ENCODE results near the gene TSPEAR.

The TSPEAR gene

DNA sequence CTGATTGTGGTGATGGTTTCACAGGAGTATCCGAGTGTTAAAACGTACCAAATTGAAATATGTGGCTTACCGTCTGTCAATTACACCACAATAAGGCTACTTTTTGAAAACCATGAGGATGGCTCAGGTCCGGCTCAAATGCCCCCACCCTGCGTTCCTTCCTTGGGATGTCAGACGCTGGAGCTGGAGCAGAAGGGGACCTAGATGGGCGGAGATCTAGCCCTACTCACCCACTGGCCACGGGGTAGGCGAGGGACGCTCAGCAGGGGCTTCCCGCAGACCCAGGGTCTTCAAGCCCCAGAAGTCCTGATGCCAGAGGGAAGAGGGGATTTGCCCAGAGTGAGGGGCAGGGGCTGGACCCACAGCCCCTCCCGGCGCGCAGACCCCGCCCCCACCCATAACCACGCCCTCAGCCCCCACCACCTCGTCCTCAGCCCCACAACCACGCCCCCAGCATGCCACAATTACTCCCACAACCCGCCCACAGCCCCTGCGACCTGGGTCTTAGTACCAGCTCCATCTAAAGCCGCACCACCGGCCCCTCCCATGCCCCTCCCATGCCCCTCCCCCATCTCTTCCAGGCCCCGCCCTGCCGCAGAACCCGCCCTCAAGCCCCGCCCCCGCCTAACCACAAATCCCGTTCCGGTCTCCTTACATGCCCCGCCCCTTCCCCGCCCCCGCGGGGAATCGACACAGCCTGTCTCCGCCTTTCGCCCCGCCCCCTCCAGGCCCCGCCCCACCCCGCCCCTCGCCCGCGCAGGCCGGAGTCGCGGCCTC is 256.4 kb downstream of the TSPEAR start, which contains the start of gene LRRC3:
Gene LRRC3, plus strand, starts transcription at position 764 of the 777 bp plus-strand sequence. CDS start 1,135 bp downstream, outside the sequence.
- Histone ChIP-seq H3K79me2 (ENCODE audit: control insufficient read depth, low read length) (no peaks in the 10 kb centered on the region), H4K20me1 (ENCODE audit: control insufficient read depth, insufficient read depth, low read depth, low read length) (no peaks in the 10 kb centered on the region), H3K4me3 (ENCODE audit: low read length) (no peak within 1 kb of the TSS), H3K9me3 (ENCODE audit: control insufficient read depth, insufficient read depth, low read length) (peaks cover 4% of the 10 kb centered on the region; the same call in 1 of the 2 replicates), H3K9me2 (replicated peaks; ENCODE audit: control insufficient read depth, low read length) (no peaks in the 10 kb centered on the region), H3K4me2 (ENCODE audit: low read length) (no peak within 1 kb of the TSS), H3K27ac (ENCODE audit: low read depth, low read length) (no peak within 1 kb of the TSS), H3K27me3 (ENCODE audit: control insufficient read depth, low read length) (no peaks in the 10 kb centered on the region), H3F3A (ENCODE audit: control insufficient read depth, insufficient read depth) (no peaks in the 10 kb centered on the region), H3K4me1 (ENCODE audit: control insufficient read depth, low read length) (no peaks in the 10 kb centered on the region), H3K36me3 (ENCODE audit: control insufficient read depth, low read length) (no peaks in the 10 kb centered on the region)
- TF ChIP-seq EZH2phosphoT487 (IDR thresholded peaks at IDR 0.05; ENCODE audit: borderline replicate concordance, low read length) = no peak
- TF ChIP-seq, protein P1, sequence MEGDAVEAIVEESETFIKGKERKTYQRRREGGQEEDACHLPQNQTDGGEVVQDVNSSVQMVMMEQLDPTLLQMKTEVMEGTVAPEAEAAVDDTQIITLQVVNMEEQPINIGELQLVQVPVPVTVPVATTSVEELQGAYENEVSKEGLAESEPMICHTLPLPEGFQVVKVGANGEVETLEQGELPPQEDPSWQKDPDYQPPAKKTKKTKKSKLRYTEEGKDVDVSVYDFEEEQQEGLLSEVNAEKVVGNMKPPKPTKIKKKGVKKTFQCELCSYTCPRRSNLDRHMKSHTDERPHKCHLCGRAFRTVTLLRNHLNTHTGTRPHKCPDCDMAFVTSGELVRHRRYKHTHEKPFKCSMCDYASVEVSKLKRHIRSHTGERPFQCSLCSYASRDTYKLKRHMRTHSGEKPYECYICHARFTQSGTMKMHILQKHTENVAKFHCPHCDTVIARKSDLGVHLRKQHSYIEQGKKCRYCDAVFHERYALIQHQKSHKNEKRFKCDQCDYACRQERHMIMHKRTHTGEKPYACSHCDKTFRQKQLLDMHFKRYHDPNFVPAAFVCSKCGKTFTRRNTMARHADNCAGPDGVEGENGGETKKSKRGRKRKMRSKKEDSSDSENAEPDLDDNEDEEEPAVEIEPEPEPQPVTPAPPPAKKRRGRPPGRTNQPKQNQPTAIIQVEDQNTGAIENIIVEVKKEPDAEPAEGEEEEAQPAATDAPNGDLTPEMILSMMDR (IDR thresholded peaks at IDR 0.05; ENCODE audit: low read depth, low read length, poor library complexity, severe bottlenecking) = no peak

DNA sequence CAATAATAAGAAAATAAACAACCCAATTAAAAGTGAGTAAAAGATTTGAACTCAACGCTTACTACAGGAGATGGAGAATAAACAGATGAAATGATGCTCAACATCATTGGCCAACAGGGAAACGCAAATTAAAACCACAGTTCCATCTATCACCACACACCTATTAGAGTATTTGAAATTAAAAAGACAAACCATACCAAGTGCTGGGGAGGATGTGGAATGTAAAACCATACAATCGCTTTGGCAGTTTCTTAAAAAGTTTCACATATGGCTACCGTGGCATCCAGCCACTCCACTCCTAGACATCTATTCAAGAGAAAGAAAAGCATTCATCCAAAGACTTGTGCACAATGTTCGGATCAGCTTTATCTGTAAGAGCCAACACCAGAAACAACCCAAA is 257.3 kb downstream of the TSPEAR start:
- Histone ChIP-seq H3K4me3 (ENCODE audit: low read length) (no peak overlapping the region), H3K79me2 (ENCODE audit: control insufficient read depth, low read length) (no peaks in the 10 kb centered on the region), H3K4me1 (ENCODE audit: control insufficient read depth, low read length) (no peaks in the 10 kb centered on the region), H3F3A (ENCODE audit: control insufficient read depth, insufficient read depth) (no peaks in the 10 kb centered on the region), H3K27me3 (ENCODE audit: control insufficient read depth, low read length) (no peaks in the 10 kb centered on the region), H3K9me2 (replicated peaks; ENCODE audit: control insufficient read depth, low read length) (no peaks in the 10 kb centered on the region), H3K36me3 (ENCODE audit: control insufficient read depth, low read length) (no peaks in the 10 kb centered on the region), H3K9me3 (ENCODE audit: control insufficient read depth, insufficient read depth, low read length) (peaks cover 4% of the 10 kb centered on the region; the same call in 1 of the 2 replicates), H3K4me2 (ENCODE audit: low read length) (no peak overlapping the region), H4K20me1 (ENCODE audit: control insufficient read depth, insufficient read depth, low read depth, low read length) (no peaks in the 10 kb centered on the region), H3K27ac (ENCODE audit: low read depth, low read length) (no peak overlapping the region)
- TF ChIP-seq, protein P1 (IDR thresholded peaks at IDR 0.05; ENCODE audit: low read depth, low read length, poor library complexity, severe bottlenecking) = no peak
- no peak for TF ChIP-seq EZH2phosphoT487 (IDR thresholded peaks at IDR 0.05; ENCODE audit: borderline replicate concordance, low read length)

DNA sequence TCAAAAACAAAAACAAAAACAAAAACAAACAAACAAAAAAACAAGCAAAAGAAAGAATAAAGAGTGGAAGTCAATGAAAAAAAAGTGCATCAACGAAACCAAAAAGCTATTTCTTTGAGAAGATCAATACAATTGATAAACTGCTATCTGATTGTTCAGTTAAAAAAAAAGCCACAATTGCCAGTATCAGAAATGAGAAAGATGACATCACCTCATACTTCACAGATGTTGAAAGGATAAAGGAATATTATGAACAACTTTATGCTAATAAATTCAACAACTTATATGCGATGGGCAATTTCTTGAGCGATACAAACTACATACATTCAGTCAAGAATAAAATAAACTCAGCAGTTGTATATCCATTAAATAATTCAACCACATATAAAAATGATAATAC is 258.3 kb downstream of the TSPEAR start:
- peaks cover 4% of the 10 kb centered on the region; the same call in 1 of the 2 replicates for H3K9me3 ChIP-seq (ENCODE audit: control insufficient read depth, insufficient read depth, low read length)
- H3K4me1 ChIP-seq (ENCODE audit: control insufficient read depth, low read length) = no peaks in the 10 kb centered on the region
- H3K27ac ChIP-seq (ENCODE audit: low read depth, low read length) = no peak overlapping the region
- H3K27me3 ChIP-seq (ENCODE audit: control insufficient read depth, low read length) = no peaks in the 10 kb centered on the region
- H3K36me3 ChIP-seq (ENCODE audit: control insufficient read depth, low read length) = no peaks in the 10 kb centered on the region
- no peak overlapping the region for H3K4me3 ChIP-seq (ENCODE audit: low read length)
- no peaks in the 10 kb centered on the region for H3F3A ChIP-seq (ENCODE audit: control insufficient read depth, insufficient read depth)
- no peak for TF ChIP-seq EZH2phosphoT487 (IDR thresholded peaks at IDR 0.05; ENCODE audit: borderline replicate concordance, low read length)
- TF ChIP-seq, protein P1 (IDR thresholded peaks at IDR 0.05; ENCODE audit: low read depth, low read length, poor library complexity, severe bottlenecking) = no peak
- no peaks in the 10 kb centered on the region for H4K20me1 ChIP-seq (ENCODE audit: control insufficient read depth, insufficient read depth, low read depth, low read length)
- H3K9me2 ChIP-seq (replicated peaks; ENCODE audit: control insufficient read depth, low read length) = no peaks in the 10 kb centered on the region
- no peak overlapping the region for H3K4me2 ChIP-seq (ENCODE audit: low read length)
- no peaks in the 10 kb centered on the region for H3K79me2 ChIP-seq (ENCODE audit: control insufficient read depth, low read length)

Data from DOHH2 (cell line).